Keratinocyte (primary cell): ENCODE measurements around the gene FNDC11.

Experiments
- CTCF ChIP-seq, 3 experiments: IDR thresholded peaks in 1 of 3; conservative IDR thresholded peaks in 1 of 3; optimal IDR thresholded peaks in 1 of 3; 2 replicates in 2 of 3; 3 replicates in 1 of 3; pipeline versions ENCODE3 to v1.5.1; 2011; ENCODE audit warnings: low read length in 3 of 3, mild to moderate bottlenecking in 3 of 3, moderate library complexity in 2 of 3, control low read depth in 1 of 3, inconsistent platforms in 1 of 3; ENCODE audit not compliant: insufficient read depth in 2 of 3; ENCODE audit errors: extremely low read depth in 1 of 3
- EZH2 ChIP-seq: IDR thresholded peaks from one replicate; pipeline ENCODE4 v1.6.1; 2012; ENCODE audit warnings: inconsistent platforms, mild to moderate bottlenecking, low read length, moderate library complexity

DNA sequence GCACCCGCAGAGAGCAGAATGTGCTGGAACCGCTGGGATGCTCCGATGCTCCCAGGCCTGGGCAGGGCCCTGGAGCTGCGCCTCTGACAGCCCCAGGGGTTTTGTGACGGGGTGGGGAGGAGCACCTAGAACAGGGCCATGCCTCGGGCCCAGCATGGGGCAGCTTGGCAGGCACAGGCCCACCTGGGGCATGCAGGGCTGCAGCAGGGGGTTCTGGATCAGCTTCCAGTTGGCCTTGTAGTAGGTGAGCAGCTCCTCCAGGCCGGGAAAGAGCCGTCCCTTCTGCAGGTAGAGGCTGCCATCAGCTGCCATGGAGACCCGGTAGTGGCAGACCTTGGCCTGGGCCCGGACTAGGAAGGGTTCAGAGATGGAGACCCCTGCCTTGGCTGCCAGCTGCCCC, 10.8 kb upstream of the FNDC11 start:
- no peak for TF ChIP-seq CTCF (optimal IDR thresholded peaks at IDR 0.05 in 1 of 3, IDR thresholded peaks at IDR 0.05 in 1 of 3, conservative IDR thresholded peaks at IDR 0.05 in 1 of 3; ENCODE audit: extremely low read depth in 1 of 3, insufficient read depth in 2 of 3, low read length in 3 of 3)
- TF ChIP-seq EZH2: no peak
